Progenitor cell of endocrine pancreas (in vitro differentiated cells): Measurements from ENCODE around the gene TAS2R10. TPM values are rescaled to one million over a fixed set of nuclear protein-coding genes. Genes with fewer than 3 reads are reported as not detected.

Experiments
- DNase-seq: peaks from one replicate; pipeline ENCODE4 v3.0.0; 2021; ENCODE audit warnings: low spot score; ENCODE audit not compliant: unreplicated experiment
- H3K27ac Mint-ChIP-seq: 2 replicates; pipeline ENCODE4 v1.8.0; 2021; ENCODE audit warnings: mild to moderate bottlenecking, moderate library complexity, mixed read lengths
- H3K27me3 Mint-ChIP-seq: 2 replicates; pipeline ENCODE4 v1.8.0; 2021; ENCODE audit warnings: mixed read lengths
- H3K36me3 Mint-ChIP-seq: 2 replicates; pipeline ENCODE4 v1.8.0; 2022; ENCODE audit warnings: mixed read lengths; ENCODE audit not compliant: insufficient read depth
- H3K4me1 Mint-ChIP-seq: 2 replicates; pipeline ENCODE4 v1.8.0; 2021; ENCODE audit warnings: low read depth, mixed read lengths
- H3K4me3 Mint-ChIP-seq: 2 replicates; pipeline ENCODE4 v1.8.0; 2021; ENCODE audit warnings: low read depth, mild to moderate bottlenecking, moderate library complexity, mixed read lengths
- H3K9me3 Mint-ChIP-seq: 2 replicates; pipeline ENCODE4 v1.8.0; 2021; ENCODE audit warnings: low read depth, mixed read lengths
- total RNA-seq: library from RNA; stranded (reverse); gene quantifications from 2 replicates; pipeline ENCODE4 v1.2.1, GENCODE V29; 2021
- TF ChIP-seq, protein P1 (sequence below): fragments of 200-600 bp; sonication (generic); IDR thresholded peaks from one replicate; pipeline ENCODE4 v1.5.0; 2021; ENCODE audit warnings: antibody characterized with exemption, mild to moderate bottlenecking; ENCODE audit not compliant: unreplicated experiment

Gene TAS2R10
- total RNA-seq, 1 donor from 2014 or later, result 3.1 TPM

DNA sequence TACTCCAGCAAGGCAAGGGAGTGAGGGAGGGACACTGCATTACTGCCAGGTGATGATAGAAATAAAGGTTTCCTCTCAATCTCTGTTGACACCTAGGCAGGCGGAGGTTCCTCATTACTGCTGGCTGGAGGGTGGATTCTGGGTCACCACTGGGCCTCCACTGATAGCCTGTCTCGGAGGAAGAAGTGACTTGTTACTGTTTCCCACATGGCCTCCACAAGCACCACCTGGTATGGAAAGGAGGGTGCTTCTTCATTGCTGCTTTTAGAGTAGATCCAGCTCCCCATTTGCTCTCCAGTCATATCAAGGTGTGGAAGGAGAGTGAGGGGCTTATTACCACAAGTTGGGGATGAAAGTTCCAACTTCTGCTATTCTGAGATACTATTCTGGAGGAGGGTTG lies 16.7 kb upstream of the TAS2R10 start:
- H3K27ac Mint-ChIP-seq, result no peak overlapping the region
- TF ChIP-seq, protein P1, sequence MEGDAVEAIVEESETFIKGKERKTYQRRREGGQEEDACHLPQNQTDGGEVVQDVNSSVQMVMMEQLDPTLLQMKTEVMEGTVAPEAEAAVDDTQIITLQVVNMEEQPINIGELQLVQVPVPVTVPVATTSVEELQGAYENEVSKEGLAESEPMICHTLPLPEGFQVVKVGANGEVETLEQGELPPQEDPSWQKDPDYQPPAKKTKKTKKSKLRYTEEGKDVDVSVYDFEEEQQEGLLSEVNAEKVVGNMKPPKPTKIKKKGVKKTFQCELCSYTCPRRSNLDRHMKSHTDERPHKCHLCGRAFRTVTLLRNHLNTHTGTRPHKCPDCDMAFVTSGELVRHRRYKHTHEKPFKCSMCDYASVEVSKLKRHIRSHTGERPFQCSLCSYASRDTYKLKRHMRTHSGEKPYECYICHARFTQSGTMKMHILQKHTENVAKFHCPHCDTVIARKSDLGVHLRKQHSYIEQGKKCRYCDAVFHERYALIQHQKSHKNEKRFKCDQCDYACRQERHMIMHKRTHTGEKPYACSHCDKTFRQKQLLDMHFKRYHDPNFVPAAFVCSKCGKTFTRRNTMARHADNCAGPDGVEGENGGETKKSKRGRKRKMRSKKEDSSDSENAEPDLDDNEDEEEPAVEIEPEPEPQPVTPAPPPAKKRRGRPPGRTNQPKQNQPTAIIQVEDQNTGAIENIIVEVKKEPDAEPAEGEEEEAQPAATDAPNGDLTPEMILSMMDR, result no peak
- H3K27me3 Mint-ChIP-seq, result no peaks in the 10 kb centered on the region

DNA sequence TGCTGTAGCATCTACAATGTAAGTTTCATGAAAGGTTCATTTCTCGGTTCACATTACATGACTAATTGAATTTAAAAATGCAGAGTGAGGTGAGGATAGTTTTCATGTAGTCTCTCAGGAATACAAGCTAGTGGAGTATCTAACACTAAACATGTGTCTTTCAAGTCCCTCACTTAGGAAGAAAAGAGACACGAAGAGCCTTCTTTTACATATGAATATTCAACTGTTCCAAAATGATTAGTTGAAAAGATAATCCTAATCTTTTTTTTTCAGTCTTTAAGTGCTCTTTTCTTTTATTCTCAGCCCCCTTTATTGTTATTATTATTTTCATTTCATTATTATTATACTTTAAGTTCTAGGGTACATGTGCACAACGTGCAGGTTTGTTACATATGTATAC lies 12.3 kb upstream of the TAS2R10 start:
- peaks cover 10% of the 10 kb centered on the region for H3K4me1 Mint-ChIP-seq
- H3K9me3 Mint-ChIP-seq, result peaks cover 12% of the 10 kb centered on the region
- TF ChIP-seq, protein P1, result no peak
- H3K27ac Mint-ChIP-seq, result no peak overlapping the region
- DNase-seq, result no peak
- H3K27me3 Mint-ChIP-seq, result no peaks in the 10 kb centered on the region
- peaks cover 25% of the 10 kb centered on the region for H3K36me3 Mint-ChIP-seq
- H3K4me3 Mint-ChIP-seq, result no peak overlapping the region

More for the DNA sequence above, 16.7 kb upstream of the TAS2R10 start:
- Mint-ChIP-seq H3K36me3 (peaks cover 29% of the 10 kb centered on the region), H3K4me3 (no peak overlapping the region), H3K9me3 (peaks cover under 1% of the 10 kb centered on the region), H3K4me1 (no peaks in the 10 kb centered on the region)
- DNase-seq, result no peak

DNA sequence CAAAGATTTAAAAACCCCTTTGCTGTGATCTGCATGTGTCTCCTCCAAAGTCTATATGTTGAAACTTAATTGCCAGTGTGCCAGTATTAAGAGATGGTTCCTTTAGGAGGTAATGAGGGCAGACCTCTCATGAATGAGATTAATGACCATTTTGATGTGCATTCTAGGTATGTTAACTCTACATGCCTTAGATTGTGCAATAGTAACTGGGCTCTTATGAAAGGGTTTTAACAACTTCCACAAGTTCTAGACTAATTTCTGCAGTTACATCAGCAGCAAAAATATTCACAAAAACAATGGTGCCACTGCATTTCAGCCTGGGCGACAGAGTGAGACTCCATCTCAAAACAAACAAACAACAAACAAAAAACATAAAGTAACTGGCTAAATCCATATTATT lies 3.8 kb upstream of the TAS2R10 start:
- Mint-ChIP-seq H3K27ac (no peak overlapping the region), H3K4me3 (no peak overlapping the region), H3K36me3 (peaks cover 10% of the 10 kb centered on the region), H3K9me3 (peaks cover 8% of the 10 kb centered on the region), H3K4me1 (peaks cover under 1% of the 10 kb centered on the region), H3K27me3 (no peaks in the 10 kb centered on the region)
- DNase-seq, result no peak
- TF ChIP-seq, protein P1, result no peak

DNA sequence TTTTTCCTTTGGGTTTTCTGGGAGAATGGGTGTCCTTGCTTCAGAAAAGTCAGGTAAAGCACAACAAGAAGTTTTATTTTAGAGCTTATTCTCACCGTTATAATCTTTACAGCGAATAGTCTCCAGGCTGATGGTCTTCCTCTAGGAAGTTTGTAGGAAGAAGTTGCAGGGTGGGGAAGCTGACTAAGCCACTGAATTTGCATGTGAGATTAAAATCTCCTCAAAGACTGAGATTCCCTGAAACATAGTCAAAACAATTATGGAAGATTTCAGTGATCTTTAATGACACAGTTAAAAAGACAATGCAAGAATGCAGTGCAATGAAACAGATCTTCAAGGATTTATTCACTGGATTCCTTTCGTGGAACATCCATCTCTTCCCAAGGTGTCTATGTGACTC lies 1.2 kb downstream of the TAS2R10 start:
- no peak for DNase-seq
- TF ChIP-seq, protein P1, result no peak
- no peaks in the 10 kb centered on the region for H3K4me1 Mint-ChIP-seq
- peaks cover 2% of the 10 kb centered on the region for H3K27me3 Mint-ChIP-seq
- H3K36me3 Mint-ChIP-seq, result peaks cover 3% of the 10 kb centered on the region
- no peak overlapping the region for H3K4me3 Mint-ChIP-seq
- no peaks in the 10 kb centered on the region for H3K9me3 Mint-ChIP-seq
- H3K27ac Mint-ChIP-seq, result no peak overlapping the region

DNA sequence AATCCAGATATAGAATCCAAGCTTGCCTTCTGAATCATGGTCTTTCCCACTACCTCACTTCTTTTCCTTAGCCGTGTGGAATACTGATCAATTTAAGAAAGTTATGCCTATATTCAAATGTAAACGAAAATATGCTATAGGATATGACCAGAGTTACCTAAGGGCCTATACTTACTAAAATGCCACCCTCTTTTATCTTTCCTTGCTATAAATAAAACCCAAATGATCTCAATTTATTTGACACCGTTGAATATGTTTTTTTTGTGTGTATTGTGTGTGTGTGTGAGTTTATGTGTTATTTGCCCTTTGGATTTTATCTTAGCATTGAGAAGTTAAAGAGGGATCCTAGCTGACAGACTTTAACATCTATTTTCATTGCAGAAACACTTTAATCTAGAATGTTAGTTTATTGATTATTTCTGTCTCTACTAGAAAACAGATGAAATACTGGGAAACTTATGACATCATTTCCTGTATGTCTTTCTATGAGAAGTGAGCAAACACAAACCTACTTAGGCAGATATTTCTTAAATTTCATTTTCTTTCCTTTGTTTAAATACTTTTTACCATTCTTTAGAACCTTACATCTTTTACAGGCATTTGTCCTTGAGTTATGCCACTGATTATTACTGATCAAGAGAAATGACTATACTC lies 14.1 kb downstream of the TAS2R10 start:
- Mint-ChIP-seq H3K9me3 (peaks cover 10% of the 10 kb centered on the region), H3K27me3 (peaks cover 39% of the 10 kb centered on the region), H3K36me3 (peaks cover 1% of the 10 kb centered on the region), H3K4me3 (no peak overlapping the region), H3K4me1 (peaks cover 27% of the 10 kb centered on the region), H3K27ac (no peak overlapping the region)
- TF ChIP-seq, protein P1, result no peak
- DNase-seq, result no peak
